Loucy (cell line): ENCODE results near the gene NBL1.

Experiments
- H2AFZ ChIP-seq: fragments of 200-600 bp; sonication (generic); 2 replicates; pipeline ENCODE4 v1.6.0; 2016; ENCODE audit warnings: antibody characterized with exemption, mild to moderate bottlenecking, low read length, moderate library complexity
- H3F3A ChIP-seq: fragments of 200-600 bp; 2 replicates; pipeline ENCODE4 v1.6.0; 2016; ENCODE audit warnings: antibody characterized with exemption, low read depth, mild to moderate bottlenecking
- H3K27me3 ChIP-seq: fragments of 200-600 bp; sonication (generic); 2 replicates; pipeline ENCODE4 v1.6.1; 2014; ENCODE audit warnings: low read length, mild to moderate bottlenecking; ENCODE audit not compliant: insufficient read depth, poor library complexity, severe bottlenecking
- H3K36me3 ChIP-seq: fragments of 200-600 bp; sonication (generic); 2 replicates; pipeline ENCODE4 v1.6.1; 2016; ENCODE audit warnings: low read length; ENCODE audit not compliant: insufficient read depth
- H3K4me1 ChIP-seq: fragments of 200-600 bp; sonication (generic); 2 replicates; pipeline ENCODE4 v1.5.1; 2014; ENCODE audit warnings: low read length, mild to moderate bottlenecking; ENCODE audit not compliant: insufficient read depth, poor library complexity, severe bottlenecking
- H3K4me2 ChIP-seq: fragments of 200-600 bp; sonication (generic); 2 replicates; pipeline ENCODE4 v1.6.0; 2014; ENCODE audit warnings: antibody characterized with exemption, low read length, low read depth, mild to moderate bottlenecking; ENCODE audit not compliant: poor library complexity, severe bottlenecking
- H3K4me3 ChIP-seq: fragments of 200-600 bp; sonication (generic); 2 replicates; pipeline ENCODE4 v1.5.1; 2014; ENCODE audit warnings: low read length, mild to moderate bottlenecking, mixed read lengths; ENCODE audit not compliant: poor library complexity, severe bottlenecking
- H3K79me2 ChIP-seq: fragments of 200-600 bp; sonication (generic); 2 replicates; pipeline ENCODE4 v1.6.1; 2014; ENCODE audit warnings: low read length; ENCODE audit not compliant: insufficient read depth
- H3K9ac ChIP-seq: fragments of 200-600 bp; sonication (generic); 2 replicates; pipeline ENCODE4 v1.6.0; 2014; ENCODE audit warnings: mild to moderate bottlenecking, low read depth, low read length, moderate library complexity; ENCODE audit not compliant: poor library complexity, severe bottlenecking
- H3K9me2 ChIP-seq: fragments of 200-600 bp; sonication (generic); replicated peaks from 2 replicates; pipeline ENCODE4 v1.6.1; 2016; ENCODE audit warnings: low read depth, low read length, mixed read lengths
- H3K9me3 ChIP-seq: fragments of 200-600 bp; sonication (generic); 2 replicates; pipeline ENCODE4 v1.6.1; 2014; ENCODE audit warnings: mild to moderate bottlenecking, antibody characterized with exemption, low read length, low read depth; ENCODE audit not compliant: insufficient read depth
- H4K20me1 ChIP-seq: fragments of 200-600 bp; sonication (generic); 2 replicates; pipeline ENCODE4 v1.6.0; 2014; ENCODE audit warnings: antibody characterized with exemption, low read length, mild to moderate bottlenecking; ENCODE audit not compliant: insufficient read depth, poor library complexity, severe bottlenecking
- EZH2phosphoT487 ChIP-seq: fragments of 200-600 bp; IDR thresholded peaks from 2 replicates; pipeline ENCODE4 v1.6.1; 2018; ENCODE audit warnings: antibody characterized with exemption, mild to moderate bottlenecking, moderate library complexity, borderline replicate concordance
- TF ChIP-seq, protein P1 (sequence below): fragments of 200-600 bp; sonication (generic); conservative IDR thresholded peaks from 2 replicates; pipeline ENCODE4 v1.5.1; 2014; ENCODE audit warnings: mild to moderate bottlenecking, antibody characterized with exemption, low read length

NBL1 gene

DNA sequence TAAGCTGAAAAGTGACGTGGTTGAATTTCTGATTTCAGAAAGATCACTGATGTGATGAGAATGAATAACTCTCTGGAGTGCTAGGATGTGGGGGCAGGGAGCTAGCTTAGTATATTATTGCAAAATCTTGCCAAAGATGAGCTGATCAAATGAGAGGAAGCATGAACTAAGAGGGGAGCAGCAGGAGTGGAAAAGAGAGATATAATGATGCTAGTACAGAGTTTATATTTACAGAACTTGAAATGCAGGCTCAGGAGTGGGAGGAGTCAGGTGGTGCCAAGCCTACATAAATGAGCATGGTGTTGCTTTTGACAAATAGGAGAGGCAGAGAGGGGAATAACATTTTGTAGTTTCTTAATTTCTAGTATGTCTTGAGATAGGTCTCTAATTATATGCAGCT is 38.1 kb upstream of the NBL1 start:
- H3K79me2 ChIP-seq, result peaks cover 66% of the 10 kb centered on the region
- no peaks in the 10 kb centered on the region for H3K27me3 ChIP-seq
- H3F3A ChIP-seq, result no peaks in the 10 kb centered on the region
- peaks cover 25% of the 10 kb centered on the region for H3K4me1 ChIP-seq
- H2AFZ ChIP-seq, result no peak overlapping the region
- H3K4me3 ChIP-seq, result no peak overlapping the region
- TF ChIP-seq, protein P1, sequence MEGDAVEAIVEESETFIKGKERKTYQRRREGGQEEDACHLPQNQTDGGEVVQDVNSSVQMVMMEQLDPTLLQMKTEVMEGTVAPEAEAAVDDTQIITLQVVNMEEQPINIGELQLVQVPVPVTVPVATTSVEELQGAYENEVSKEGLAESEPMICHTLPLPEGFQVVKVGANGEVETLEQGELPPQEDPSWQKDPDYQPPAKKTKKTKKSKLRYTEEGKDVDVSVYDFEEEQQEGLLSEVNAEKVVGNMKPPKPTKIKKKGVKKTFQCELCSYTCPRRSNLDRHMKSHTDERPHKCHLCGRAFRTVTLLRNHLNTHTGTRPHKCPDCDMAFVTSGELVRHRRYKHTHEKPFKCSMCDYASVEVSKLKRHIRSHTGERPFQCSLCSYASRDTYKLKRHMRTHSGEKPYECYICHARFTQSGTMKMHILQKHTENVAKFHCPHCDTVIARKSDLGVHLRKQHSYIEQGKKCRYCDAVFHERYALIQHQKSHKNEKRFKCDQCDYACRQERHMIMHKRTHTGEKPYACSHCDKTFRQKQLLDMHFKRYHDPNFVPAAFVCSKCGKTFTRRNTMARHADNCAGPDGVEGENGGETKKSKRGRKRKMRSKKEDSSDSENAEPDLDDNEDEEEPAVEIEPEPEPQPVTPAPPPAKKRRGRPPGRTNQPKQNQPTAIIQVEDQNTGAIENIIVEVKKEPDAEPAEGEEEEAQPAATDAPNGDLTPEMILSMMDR, result no peak
- TF ChIP-seq EZH2phosphoT487, result no peak
- H3K9me2 ChIP-seq, result no peaks in the 10 kb centered on the region
- no peaks in the 10 kb centered on the region for H3K36me3 ChIP-seq
- peaks cover 8% of the 10 kb centered on the region for H4K20me1 ChIP-seq
- H3K9ac ChIP-seq, result no peak overlapping the region
- H3K4me2 ChIP-seq, result peak overlapping the region; percentile 29
- no peaks in the 10 kb centered on the region for H3K9me3 ChIP-seq

DNA sequence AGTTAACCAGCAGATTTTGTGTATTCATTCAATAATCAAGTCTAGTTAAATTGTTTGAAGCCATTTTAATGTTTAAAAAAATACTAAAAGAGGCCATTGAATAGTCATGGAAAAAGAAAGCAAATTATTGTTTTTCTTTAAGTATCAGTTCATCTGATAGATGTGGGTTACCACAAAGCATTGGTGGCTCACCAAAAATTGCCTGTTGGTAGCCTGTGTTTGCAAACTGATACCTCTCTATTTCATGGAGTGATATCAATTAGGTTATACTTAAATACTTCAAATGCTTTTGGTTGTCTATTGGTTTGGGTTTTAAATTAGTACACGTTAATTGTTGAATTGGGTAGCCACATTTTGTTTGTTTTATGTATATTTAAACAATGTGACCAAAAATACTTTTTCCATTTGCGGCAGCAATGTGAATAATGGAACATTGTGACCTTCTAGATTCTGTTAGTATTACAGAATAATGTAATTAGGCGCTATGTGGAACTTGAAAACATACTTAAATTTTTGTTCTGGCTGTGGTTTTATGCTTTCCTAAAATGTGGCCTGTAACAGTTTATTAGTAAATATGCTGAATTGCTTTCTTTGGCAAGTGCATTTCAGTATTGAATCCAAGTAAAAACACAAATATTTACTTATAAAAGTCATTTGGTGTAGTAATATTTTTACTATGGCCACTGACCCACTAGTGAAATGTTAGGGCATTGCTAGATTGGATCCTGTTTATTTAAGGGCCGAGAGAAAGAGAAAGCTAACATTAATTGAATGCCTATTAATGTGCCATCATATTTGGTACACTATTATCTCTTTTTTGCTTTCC is 37.1 kb upstream of the NBL1 start:
- no peaks in the 10 kb centered on the region for H3K9me2 ChIP-seq
- peaks cover 8% of the 10 kb centered on the region for H4K20me1 ChIP-seq
- H3K4me3 ChIP-seq, result no peak overlapping the region
- peak overlapping the region; percentile 29 for H3K4me2 ChIP-seq
- H3K27me3 ChIP-seq, result no peaks in the 10 kb centered on the region
- H3K9ac ChIP-seq, result no peak overlapping the region
- H2AFZ ChIP-seq, result no peak overlapping the region
- no peaks in the 10 kb centered on the region for H3K36me3 ChIP-seq
- peaks cover 55% of the 10 kb centered on the region for H3K79me2 ChIP-seq
- H3K4me1 ChIP-seq, result peaks cover 22% of the 10 kb centered on the region
- no peaks in the 10 kb centered on the region for H3K9me3 ChIP-seq
- TF ChIP-seq EZH2phosphoT487, result no peak
- TF ChIP-seq, protein P1, result no peak
- no peaks in the 10 kb centered on the region for H3F3A ChIP-seq

DNA sequence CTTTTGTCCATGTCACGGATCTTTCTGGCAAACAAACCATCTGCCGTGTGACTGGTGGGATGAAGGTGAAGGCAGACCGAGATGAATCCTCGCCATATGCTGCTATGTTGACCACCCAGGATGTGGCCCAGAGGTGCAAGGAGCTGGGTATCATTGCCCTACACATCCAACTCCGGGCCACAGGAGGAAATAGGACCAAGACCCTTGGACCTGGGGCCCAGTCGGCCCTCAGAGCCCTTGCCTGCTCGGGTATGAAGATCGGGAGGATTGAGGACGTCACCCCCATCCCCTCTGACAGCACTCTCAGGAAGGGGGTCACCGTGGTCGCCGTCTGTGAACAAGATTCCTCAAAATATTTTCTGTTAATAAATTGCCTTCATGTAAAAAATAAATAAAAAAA is 35.9 kb upstream of the NBL1 start:
- H3K9ac ChIP-seq, result no peak overlapping the region
- TF ChIP-seq, protein P1, result no peak
- H3K36me3 ChIP-seq, result no peaks in the 10 kb centered on the region
- no peak overlapping the region for H3K4me3 ChIP-seq
- H3K79me2 ChIP-seq, result peaks cover 43% of the 10 kb centered on the region
- peaks cover 8% of the 10 kb centered on the region for H4K20me1 ChIP-seq
- H3K9me3 ChIP-seq, result no peaks in the 10 kb centered on the region
- H3K4me2 ChIP-seq, result no peak overlapping the region
- peaks cover 24% of the 10 kb centered on the region for H3K4me1 ChIP-seq
- H3F3A ChIP-seq, result no peaks in the 10 kb centered on the region
- H3K9me2 ChIP-seq, result no peaks in the 10 kb centered on the region
- H2AFZ ChIP-seq, result no peak overlapping the region
- no peaks in the 10 kb centered on the region for H3K27me3 ChIP-seq
